Type B pancreatic cell (in vitro differentiated cells): Measurements from ENCODE around the gene CXCL13. TPM values are rescaled to one million over a fixed set of nuclear protein-coding genes. Genes with fewer than 3 reads are reported as not detected.

ENCODE experiments used
- DNase-seq: peaks from one replicate; pipeline ENCODE4 v3.0.0; 2021; ENCODE audit warnings: mixed read lengths; ENCODE audit not compliant: unreplicated experiment; ENCODE audit errors: extremely low spot score
- H3K27ac Mint-ChIP-seq: 2 replicates; pipeline ENCODE4 v1.8.0; 2021; ENCODE audit warnings: mild to moderate bottlenecking, mixed read lengths
- H3K27me3 Mint-ChIP-seq: 2 replicates; pipeline ENCODE4 v1.8.0; 2021; ENCODE audit warnings: mixed read lengths
- H3K36me3 Mint-ChIP-seq: 2 replicates; pipeline ENCODE4 v1.8.0; 2021; ENCODE audit warnings: mixed read lengths
- H3K4me1 Mint-ChIP-seq: one replicate; pipeline ENCODE4 v1.8.0; 2021; ENCODE audit warnings: mixed read lengths; ENCODE audit not compliant: unreplicated experiment
- H3K4me3 Mint-ChIP-seq: 2 replicates; pipeline ENCODE4 v1.8.0; 2021; ENCODE audit warnings: mild to moderate bottlenecking, mixed read lengths
- H3K9me3 Mint-ChIP-seq: 2 replicates; pipeline ENCODE4 v1.8.0; 2021; ENCODE audit warnings: mixed read lengths
- CTCF ChIP-seq: fragments of 200-600 bp; sonication (generic); conservative IDR thresholded peaks from 2 replicates; pipeline ENCODE4 v1.5.0; 2021; ENCODE audit warnings: antibody characterized with exemption, mild to moderate bottlenecking
- total RNA-seq: library from RNA; stranded (reverse); gene quantifications from 2 replicates; pipeline ENCODE4 v1.2.1, GENCODE V29; 2021; ENCODE audit warnings: low replicate concordance

Gene CXCL13
- total RNA-seq, 1 donor from 2014 or later = 0.75 TPM

- TF ChIP-seq CTCF = no peak
- Mint-ChIP-seq H3K4me1 (peaks cover 10% of the 10 kb centered on the region), H3K27me3 (peaks cover 3% of the 10 kb centered on the region), H3K36me3 (no peaks in the 10 kb centered on the region), H3K9me3 (no peaks in the 10 kb centered on the region), H3K27ac (no peak overlapping the region), H3K4me3 (no peak overlapping the region)
- DNase-seq = no peak
These were observed 11.6 kb downstream of the CXCL13 start for GRCh38 chr4:77617203-77617602.

- Mint-ChIP-seq H3K4me1 (peaks cover 10% of the 10 kb centered on the region), H3K27ac (no peak overlapping the region), H3K27me3 (peaks cover 7% of the 10 kb centered on the region), H3K4me3 (no peak overlapping the region), H3K9me3 (no peaks in the 10 kb centered on the region), H3K36me3 (no peaks in the 10 kb centered on the region)
- TF ChIP-seq CTCF = peak; percentile 89
- DNase-seq = no peak
These were observed 13.0 kb downstream of the CXCL13 start for GRCh38 chr4:77618383-77619241.

DNA sequence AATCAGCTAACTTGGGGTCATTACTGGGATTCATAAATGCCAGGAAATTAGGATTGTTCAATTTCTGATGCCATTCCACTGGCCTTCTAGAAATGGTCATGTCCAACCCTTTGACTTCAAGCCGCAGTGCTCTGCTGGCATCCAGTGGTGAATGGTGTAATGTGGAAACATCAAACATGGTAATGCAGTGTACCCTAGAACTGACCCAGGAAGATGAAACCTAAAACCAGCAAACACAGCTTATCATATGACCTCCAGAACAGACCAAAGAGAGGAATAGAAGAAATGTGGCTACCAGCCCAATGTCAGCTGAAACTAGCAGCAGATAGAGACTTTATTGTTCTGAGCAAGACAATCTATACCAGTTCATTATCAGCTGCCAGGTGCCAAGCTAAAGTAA lies 13.8 kb downstream of the CXCL13 start:
- H3K27ac Mint-ChIP-seq = no peak overlapping the region

DNA sequence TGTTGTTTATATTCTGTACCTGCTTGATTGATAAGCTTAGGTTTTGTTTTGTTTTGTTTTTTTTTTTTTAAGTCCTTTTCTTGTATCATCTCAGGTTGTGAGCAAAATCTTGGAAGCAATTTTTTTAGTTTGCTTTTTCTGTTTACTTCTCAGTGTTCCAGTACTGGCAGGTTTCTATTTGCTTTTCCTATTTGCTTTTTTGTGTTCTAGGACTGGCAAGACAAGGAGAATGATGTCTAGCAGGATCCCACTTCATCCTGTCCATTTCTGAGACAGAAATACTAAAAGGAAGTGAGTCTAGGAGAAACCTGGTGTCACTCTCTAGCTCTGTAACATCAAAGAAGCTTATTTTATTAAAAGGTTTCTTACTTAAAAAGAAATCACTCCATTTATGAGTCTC lies 15.6 kb downstream of the CXCL13 start:
- H3K4me1 Mint-ChIP-seq = peaks cover 10% of the 10 kb centered on the region
- no peak overlapping the region for H3K4me3 Mint-ChIP-seq
- H3K27me3 Mint-ChIP-seq = peaks cover 7% of the 10 kb centered on the region

More for the DNA sequence above, 13.8 kb downstream of the CXCL13 start:
- Mint-ChIP-seq H3K4me1 (peaks cover 10% of the 10 kb centered on the region), H3K9me3 (no peaks in the 10 kb centered on the region), H3K4me3 (no peak overlapping the region), H3K27me3 (peaks cover 7% of the 10 kb centered on the region), H3K36me3 (no peaks in the 10 kb centered on the region)
- TF ChIP-seq CTCF = no peak
- no peak for DNase-seq

GRCh38 chr4:77623091-77623490 lies 17.5 kb downstream of the CXCL13 start:
- Mint-ChIP-seq H3K4me1 (peaks cover 10% of the 10 kb centered on the region), H3K36me3 (no peaks in the 10 kb centered on the region), H3K9me3 (no peaks in the 10 kb centered on the region), H3K27ac (no peak overlapping the region), H3K27me3 (peaks cover 7% of the 10 kb centered on the region), H3K4me3 (no peak overlapping the region)
- no peak for TF ChIP-seq CTCF
- DNase-seq = no peak

More for the DNA sequence above, 15.6 kb downstream of the CXCL13 start:
- Mint-ChIP-seq H3K36me3 (no peaks in the 10 kb centered on the region), H3K27ac (no peak overlapping the region), H3K9me3 (no peaks in the 10 kb centered on the region)
- no peak for TF ChIP-seq CTCF
- no peak for DNase-seq
